Measurements from ENCODE around the gene ABTB1. TPM values are rescaled to one million over a fixed set of nuclear protein-coding genes. Genes with fewer than 3 reads are reported as not detected.

Gene ABTB1
- total and polyA plus RNA-seq, 8 donors, result 22.0 to 113 (median 43.7) TPM

DNA sequence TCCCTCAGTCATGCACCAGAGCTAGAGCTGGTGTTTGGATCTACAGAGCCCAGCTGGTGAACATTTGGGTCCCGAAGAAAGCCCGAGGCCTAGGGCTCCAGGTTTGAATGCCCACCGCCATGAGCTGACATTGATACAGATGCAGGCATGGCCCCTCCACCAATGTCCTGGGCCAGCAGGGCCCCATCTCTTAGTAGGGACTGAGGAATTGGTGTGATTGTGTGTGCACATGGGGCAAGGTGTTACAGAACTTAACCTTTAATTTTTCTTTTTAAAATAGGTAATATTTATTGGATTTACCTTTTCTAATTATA, 32.8 kb upstream of the ABTB1 start:
- 96 to 100% (median 98%) methylated on average over 3 of the region's 3 CpGs for WGBS, 5 donors

DNA sequence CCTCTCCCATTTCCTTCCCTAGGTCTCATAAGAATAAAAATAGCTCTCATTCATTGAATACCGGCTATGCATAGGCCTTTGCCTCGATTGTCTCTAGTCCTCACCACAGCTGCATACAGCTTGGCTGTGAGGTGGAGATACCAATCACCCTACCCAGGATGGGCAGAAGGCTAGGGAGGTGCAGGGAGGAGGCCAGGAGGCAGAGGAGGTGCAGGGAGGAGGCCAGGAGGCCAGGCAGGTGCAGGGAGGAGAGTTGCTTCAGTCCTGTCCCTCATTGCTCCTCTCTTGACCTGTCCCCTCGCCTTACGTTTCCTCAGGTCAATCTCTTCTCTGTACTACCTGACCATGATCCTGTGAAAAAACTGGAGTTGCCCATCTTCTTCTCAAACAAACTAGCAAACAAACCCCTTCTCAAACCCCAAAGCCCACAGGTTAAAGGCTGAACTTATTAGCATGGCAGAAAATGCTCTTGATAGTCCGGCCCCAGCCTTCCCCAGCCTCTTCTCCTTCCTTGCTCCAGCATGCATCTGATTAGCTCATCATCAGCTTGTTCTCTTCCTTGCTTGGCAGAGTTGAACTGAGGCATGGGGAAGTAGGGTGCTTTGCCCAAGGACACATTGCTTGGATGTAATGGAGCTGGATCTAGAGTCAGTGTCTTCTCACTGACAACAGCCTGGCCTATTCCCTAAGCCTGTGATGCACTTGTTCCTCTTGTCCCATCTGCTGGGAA, 27.9 kb upstream of the ABTB1 start:
- no peak for DNase-seq
- TF ChIP-seq, protein P1, sequence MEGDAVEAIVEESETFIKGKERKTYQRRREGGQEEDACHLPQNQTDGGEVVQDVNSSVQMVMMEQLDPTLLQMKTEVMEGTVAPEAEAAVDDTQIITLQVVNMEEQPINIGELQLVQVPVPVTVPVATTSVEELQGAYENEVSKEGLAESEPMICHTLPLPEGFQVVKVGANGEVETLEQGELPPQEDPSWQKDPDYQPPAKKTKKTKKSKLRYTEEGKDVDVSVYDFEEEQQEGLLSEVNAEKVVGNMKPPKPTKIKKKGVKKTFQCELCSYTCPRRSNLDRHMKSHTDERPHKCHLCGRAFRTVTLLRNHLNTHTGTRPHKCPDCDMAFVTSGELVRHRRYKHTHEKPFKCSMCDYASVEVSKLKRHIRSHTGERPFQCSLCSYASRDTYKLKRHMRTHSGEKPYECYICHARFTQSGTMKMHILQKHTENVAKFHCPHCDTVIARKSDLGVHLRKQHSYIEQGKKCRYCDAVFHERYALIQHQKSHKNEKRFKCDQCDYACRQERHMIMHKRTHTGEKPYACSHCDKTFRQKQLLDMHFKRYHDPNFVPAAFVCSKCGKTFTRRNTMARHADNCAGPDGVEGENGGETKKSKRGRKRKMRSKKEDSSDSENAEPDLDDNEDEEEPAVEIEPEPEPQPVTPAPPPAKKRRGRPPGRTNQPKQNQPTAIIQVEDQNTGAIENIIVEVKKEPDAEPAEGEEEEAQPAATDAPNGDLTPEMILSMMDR (IDR thresholded peaks at IDR 0.05), result no peak
- TF ChIP-seq POLR2A (IDR thresholded peaks at IDR 0.05), result no peak
- no peak for TF ChIP-seq EP300 (IDR thresholded peaks at IDR 0.05)
- TF ChIP-seq POLR2AphosphoS5 (IDR thresholded peaks at IDR 0.05), result no peak
- no peaks in the 10 kb centered on the region for H3K9me3 ChIP-seq
- H3K27ac ChIP-seq, result no peak overlapping the region
- WGBS, 5 donors, result 85 to 93% (median 86%) methylated on average over 5 of the region's 5 CpGs
- intact Hi-C loops (cut with DNase I; ENCODE audit: low total_unique reads), result no loop called here
- H3K27me3 ChIP-seq, result no peaks in the 10 kb centered on the region
- no peak overlapping the region for H3K4me3 ChIP-seq
- peaks cover 0 to 2% (median 0%) of the 10 kb centered on the region in 4 donors for H3K36me3 ChIP-seq
- no peaks in the 10 kb centered on the region for H3K4me1 ChIP-seq

More for the DNA sequence above, 32.8 kb upstream of the ABTB1 start:
- H3K27ac ChIP-seq, result no peak overlapping the region
- no peaks in the 10 kb centered on the region for H3K27me3 ChIP-seq
- peaks cover 0 to 8% (median 0%) of the 10 kb centered on the region in 4 donors for H3K36me3 ChIP-seq
- no peak overlapping the region for H3K4me3 ChIP-seq
- no peaks in the 10 kb centered on the region for H3K4me1 ChIP-seq
- no peaks in the 10 kb centered on the region for H3K9me3 ChIP-seq
- intact Hi-C loops (cut with DNase I; ENCODE audit: low total_unique reads), result no loop called here
- DNase-seq, result no peak
- TF ChIP-seq EP300 (IDR thresholded peaks at IDR 0.05) (no peak), POLR2A (IDR thresholded peaks at IDR 0.05) (no peak), POLR2AphosphoS5 (IDR thresholded peaks at IDR 0.05) (no peak)
- TF ChIP-seq, protein P1 (IDR thresholded peaks at IDR 0.05), result no peak

DNA sequence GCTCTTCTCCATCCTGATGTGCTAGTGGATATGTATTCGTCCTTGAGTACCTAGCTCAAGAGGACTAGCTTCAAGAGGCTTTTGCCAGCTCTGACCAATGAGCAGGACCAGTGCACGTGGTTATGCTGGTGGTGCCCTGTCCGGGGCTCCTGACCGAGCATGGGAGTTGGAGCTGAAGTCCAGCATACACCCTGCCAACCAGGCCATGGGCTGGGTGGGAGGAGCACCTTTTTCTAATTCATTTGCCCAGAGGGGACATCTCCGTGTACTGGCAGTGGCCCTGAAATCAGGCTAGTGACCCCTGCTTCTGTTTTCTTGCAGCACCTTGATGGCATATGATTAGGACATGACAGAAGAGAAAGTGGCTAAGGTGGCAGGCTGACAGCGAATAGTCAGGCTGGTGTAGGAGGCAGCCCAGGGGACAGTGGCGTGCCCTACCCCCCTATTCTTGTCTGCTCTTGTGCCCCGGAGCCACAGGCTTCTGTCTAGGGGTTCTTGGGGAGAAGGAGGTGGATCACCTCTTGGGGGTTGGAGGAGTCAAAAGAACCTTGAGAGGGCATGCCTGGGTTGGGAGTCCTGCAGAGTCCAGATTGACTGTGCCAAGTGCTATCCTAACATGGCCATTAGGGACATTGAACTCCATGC, 27.3 kb upstream of the ABTB1 start:
- Histone ChIP-seq H3K4me3 (no peak overlapping the region), H3K27ac (no peak overlapping the region), H3K4me1 (no peaks in the 10 kb centered on the region), H3K27me3 (no peaks in the 10 kb centered on the region), H3K36me3 (no peaks in the 10 kb centered on the region), H3K9me3 (no peaks in the 10 kb centered on the region)
- intact Hi-C loops (cut with DNase I; ENCODE audit: low total_unique reads), result no loop called here
- WGBS, 5 donors, result 89 to 96% (median 93%) methylated on average over 7 to 8 of the region's 8 CpGs
- TF ChIP-seq EP300 (IDR thresholded peaks at IDR 0.05), result no peak
- TF ChIP-seq POLR2AphosphoS5 (IDR thresholded peaks at IDR 0.05), result no peak
- TF ChIP-seq POLR2A (IDR thresholded peaks at IDR 0.05), result no peak
- TF ChIP-seq, protein P1 (IDR thresholded peaks at IDR 0.05), result no peak
- no peak for DNase-seq

DNA sequence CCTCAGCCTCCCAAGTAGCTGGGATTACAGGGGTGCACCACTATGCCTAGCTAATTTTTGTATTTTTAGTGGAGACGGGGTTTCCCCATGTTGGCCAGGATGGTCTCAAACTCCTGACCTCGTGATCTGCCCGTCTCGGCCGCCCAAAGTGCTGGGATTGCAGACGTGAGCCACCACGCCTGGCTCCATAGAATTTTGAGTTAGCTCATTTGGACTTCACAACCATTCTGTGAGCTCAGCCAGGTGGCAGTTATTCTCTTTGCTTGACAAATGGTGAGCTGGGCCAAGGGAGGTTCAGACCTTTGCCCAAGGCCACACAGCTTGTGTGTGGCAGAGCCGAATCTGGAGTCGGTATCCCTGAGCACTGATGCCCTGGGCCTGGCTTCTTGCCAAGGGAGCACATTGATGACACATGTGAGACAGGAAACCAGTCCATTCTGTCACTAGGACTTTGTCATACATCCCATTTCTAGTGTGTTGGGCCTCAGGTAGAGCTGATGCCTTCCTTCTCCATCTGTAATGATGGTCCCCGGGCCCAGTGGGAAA, 26.2 kb upstream of the ABTB1 start:
- 86 to 95% (median 91%) methylated on average over 10 of the region's 10 CpGs for WGBS, 5 donors
- H3K27me3 ChIP-seq, result no peaks in the 10 kb centered on the region
- no peak for TF ChIP-seq POLR2AphosphoS5 (IDR thresholded peaks at IDR 0.05)
- TF ChIP-seq EP300 (IDR thresholded peaks at IDR 0.05), result no peak
- TF ChIP-seq POLR2A (IDR thresholded peaks at IDR 0.05), result no peak
- TF ChIP-seq, protein P1 (IDR thresholded peaks at IDR 0.05), result no peak
- intact Hi-C loops (cut with DNase I; ENCODE audit: low total_unique reads), result no loop called here
- H3K4me1 ChIP-seq, result no peaks in the 10 kb centered on the region
- no peaks in the 10 kb centered on the region for H3K36me3 ChIP-seq
- no peak overlapping the region for H3K4me3 ChIP-seq
- DNase-seq, result no peak
- no peak overlapping the region for H3K27ac ChIP-seq
- no peaks in the 10 kb centered on the region for H3K9me3 ChIP-seq

Data from stomach (tissue), 9 donors.